Vagina (tissue), 2 donors: Measurements from ENCODE around the gene CLUH. TPM values are rescaled to one million over a fixed set of nuclear protein-coding genes. Genes with fewer than 3 reads are reported as not detected.
A peak's percentile ranks its signal among the peaks of the same experiment; 100 is the strongest.

ENCODE experiments used
- DNase-seq, 2 donors: peaks; one replicate each; pipeline ENCODE4 v3.0.0-alpha.2; 2017; ENCODE audit errors: extremely low spot score in 2 of 2
- H3K27ac ChIP-seq: fragments of 200-600 bp; sonication (generic); one replicate; pipeline ENCODE4 v1.5.1; 2019
- H3K27me3 ChIP-seq: fragments of 200-600 bp; sonication (generic); one replicate; pipeline ENCODE4 v1.5.1; 2019
- H3K36me3 ChIP-seq, 2 donors: fragments of 200-600 bp; sonication (generic); one replicate each; pipeline ENCODE4 v1.5.1; 2017 to 2019
- H3K4me1 ChIP-seq: fragments of 200-600 bp; sonication (generic); one replicate; pipeline ENCODE4 v1.5.1; 2019
- H3K4me3 ChIP-seq, 2 donors: fragments of 200-600 bp; sonication (generic); 1 replicate in 1 of 2; 2 replicates in 1 of 2; pipeline ENCODE4 v1.5.1; 2016 to 2019
- H3K9me3 ChIP-seq: fragments of 200-600 bp; sonication (generic); one replicate; pipeline ENCODE4 v1.5.1; 2019
- POLR2A ChIP-seq, 2 donors: fragments of 450-650 bp; IDR thresholded peaks; one replicate each; pipeline ENCODE4 v1.6.1; 2017; ENCODE audit warnings: antibody characterized with exemption in 2 of 2, mild to moderate bottlenecking in 2 of 2, moderate library complexity in 2 of 2
- POLR2AphosphoS5 ChIP-seq, 2 donors: sonication (generic); formaldehyde crosslinking; IDR thresholded peaks; one replicate each; pipeline ENCODE4 v1.9.0; 2017; ENCODE audit warnings: antibody characterized with exemption in 2 of 2, mild to moderate bottlenecking in 2 of 2, low read depth in 1 of 2; ENCODE audit not compliant: insufficient read depth in 1 of 2
- intact Hi-C: fragments of 100-400 bp; cut with DNase I; formaldehyde crosslinking; loops from one replicate; pipeline ENCODE4 v1.15.1; 2023
- total RNA-seq: library from RNA; depleted of rRNA; stranded (reverse); fragments of >200 nt; gene quantifications from one replicate; pipeline ENCODE4 v1.2.3, GENCODE V29; 2016
- TF ChIP-seq, protein P1 (sequence below), 3 experiments: fragments of 450-650 bp in 2 of 3; fragments of 200-600 bp in 1 of 3; sonication (generic) in 1 of 3; IDR thresholded peaks; one replicate each; pipeline ENCODE4 v1.5.1; 2017 to 2019; ENCODE audit warnings: antibody characterized with exemption in 3 of 3, mild to moderate bottlenecking in 2 of 3, moderate library complexity in 2 of 3

CLUH gene
- total RNA-seq, 1 donor from 2014 or later = 52.3 TPM

DNA sequence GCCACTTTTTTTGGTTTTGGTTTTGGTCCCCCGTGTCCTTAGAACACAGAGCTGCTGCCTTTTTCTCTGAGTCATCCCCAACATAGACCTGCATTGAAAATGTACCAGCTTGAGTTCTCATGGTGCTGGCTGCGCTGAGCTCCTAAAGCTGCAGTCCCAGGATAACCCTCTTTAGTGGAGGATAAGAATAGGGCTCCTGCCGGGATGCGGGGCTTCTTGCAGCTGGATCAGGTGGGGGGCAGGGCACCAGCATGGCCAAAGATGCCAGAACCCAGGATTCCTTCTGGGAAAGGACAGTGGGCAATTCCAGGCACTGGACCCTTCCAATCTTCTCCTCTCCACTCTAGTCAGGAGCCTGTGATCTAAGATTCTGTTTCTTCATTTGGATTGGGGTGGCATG, 8.3 kb upstream of the CLUH start:
- no peak for DNase-seq
- intact Hi-C loops = no loop called here
- Histone ChIP-seq H3K27ac (no peak overlapping the region), H3K27me3 (no peaks in the 10 kb centered on the region), H3K9me3 (no peaks in the 10 kb centered on the region), H3K4me3 (no peak overlapping the region), H3K36me3 (no peaks in the 10 kb centered on the region), H3K4me1 (peaks cover 2% of the 10 kb centered on the region)
- TF ChIP-seq, protein P1, sequence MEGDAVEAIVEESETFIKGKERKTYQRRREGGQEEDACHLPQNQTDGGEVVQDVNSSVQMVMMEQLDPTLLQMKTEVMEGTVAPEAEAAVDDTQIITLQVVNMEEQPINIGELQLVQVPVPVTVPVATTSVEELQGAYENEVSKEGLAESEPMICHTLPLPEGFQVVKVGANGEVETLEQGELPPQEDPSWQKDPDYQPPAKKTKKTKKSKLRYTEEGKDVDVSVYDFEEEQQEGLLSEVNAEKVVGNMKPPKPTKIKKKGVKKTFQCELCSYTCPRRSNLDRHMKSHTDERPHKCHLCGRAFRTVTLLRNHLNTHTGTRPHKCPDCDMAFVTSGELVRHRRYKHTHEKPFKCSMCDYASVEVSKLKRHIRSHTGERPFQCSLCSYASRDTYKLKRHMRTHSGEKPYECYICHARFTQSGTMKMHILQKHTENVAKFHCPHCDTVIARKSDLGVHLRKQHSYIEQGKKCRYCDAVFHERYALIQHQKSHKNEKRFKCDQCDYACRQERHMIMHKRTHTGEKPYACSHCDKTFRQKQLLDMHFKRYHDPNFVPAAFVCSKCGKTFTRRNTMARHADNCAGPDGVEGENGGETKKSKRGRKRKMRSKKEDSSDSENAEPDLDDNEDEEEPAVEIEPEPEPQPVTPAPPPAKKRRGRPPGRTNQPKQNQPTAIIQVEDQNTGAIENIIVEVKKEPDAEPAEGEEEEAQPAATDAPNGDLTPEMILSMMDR (IDR thresholded peaks at IDR 0.05) = no peak
- TF ChIP-seq POLR2A (IDR thresholded peaks at IDR 0.05) = no peak
- TF ChIP-seq POLR2AphosphoS5 (IDR thresholded peaks at IDR 0.05; ENCODE audit: insufficient read depth in 1 of 2, low read depth in 1 of 2) = no peak

DNA sequence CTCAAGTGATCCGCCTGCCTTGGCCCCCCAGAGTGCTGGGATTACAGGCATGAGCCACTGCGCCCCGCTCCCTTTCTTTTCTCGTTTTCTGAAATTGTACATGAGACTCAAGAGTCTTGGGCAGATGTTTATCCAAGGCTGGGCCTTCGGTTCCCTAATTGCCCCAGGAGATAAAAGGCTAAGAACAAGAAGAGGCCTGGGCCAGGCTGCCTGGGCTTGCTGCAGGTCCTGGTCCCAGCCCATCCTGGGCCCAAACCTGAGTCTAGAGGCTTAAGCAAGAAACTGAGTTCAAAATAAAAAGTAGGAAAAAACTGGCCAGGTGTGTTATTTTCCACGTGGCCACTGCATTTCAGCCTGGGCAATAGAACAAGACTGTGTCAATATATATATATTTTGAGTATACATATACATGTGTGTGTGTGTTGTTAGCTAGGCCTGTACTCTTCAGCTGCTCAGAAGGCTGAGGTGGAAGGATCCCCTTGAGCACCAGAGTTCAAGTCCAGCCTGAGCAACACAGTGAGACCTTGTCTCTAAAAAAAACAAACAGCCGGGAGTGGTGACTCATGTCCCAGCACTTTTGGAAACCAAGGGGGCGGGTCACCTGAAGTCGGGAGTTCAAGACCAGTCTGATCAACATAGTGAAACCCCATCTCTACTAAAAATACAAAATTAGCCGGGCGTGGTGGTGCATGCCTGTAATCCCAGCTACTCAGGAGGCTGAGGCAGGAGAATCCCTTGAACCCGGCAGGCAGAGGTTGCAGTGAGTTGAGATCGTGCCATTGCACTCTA, 6.8 kb upstream of the CLUH start:
- Histone ChIP-seq H3K36me3 (no peaks in the 10 kb centered on the region), H3K27me3 (no peaks in the 10 kb centered on the region), H3K9me3 (no peaks in the 10 kb centered on the region), H3K4me1 (no peaks in the 10 kb centered on the region), H3K27ac (no peak overlapping the region), H3K4me3 (no peak overlapping the region)
- intact Hi-C loops = no loop called here
- DNase-seq = no peak
- TF ChIP-seq POLR2A (IDR thresholded peaks at IDR 0.05) (no peak), POLR2AphosphoS5 (IDR thresholded peaks at IDR 0.05; ENCODE audit: insufficient read depth in 1 of 2, low read depth in 1 of 2) (no peak)
- TF ChIP-seq, protein P1 (IDR thresholded peaks at IDR 0.05) = no peak

DNA sequence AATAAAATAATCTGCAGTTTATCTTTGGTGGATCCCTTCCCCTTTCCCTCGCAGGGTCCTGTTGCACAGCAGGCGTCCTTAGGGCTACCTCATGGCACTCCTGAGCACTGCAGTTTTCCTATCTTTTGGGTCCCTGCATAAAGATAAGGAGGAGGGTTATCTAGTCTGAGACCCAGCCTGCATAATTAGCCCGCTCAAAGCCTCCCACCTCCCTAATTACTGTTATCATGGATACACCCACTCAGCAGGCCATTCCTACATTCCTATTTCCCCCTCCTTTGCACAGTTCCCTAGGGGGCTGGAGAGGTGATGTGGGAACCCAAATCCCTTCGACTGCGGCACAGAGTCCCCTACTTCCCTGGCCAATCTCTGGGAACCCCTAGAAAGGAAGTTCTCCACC, 5.1 kb upstream of the CLUH start:
- H3K36me3 ChIP-seq = no peaks in the 10 kb centered on the region
- no peaks in the 10 kb centered on the region for H3K9me3 ChIP-seq
- no peak for TF ChIP-seq POLR2A (IDR thresholded peaks at IDR 0.05)
- no peak for TF ChIP-seq POLR2AphosphoS5 (IDR thresholded peaks at IDR 0.05; ENCODE audit: insufficient read depth in 1 of 2, low read depth in 1 of 2)
- TF ChIP-seq, protein P1 (IDR thresholded peaks at IDR 0.05) = no peak
- intact Hi-C loops = no loop called here
- H3K27ac ChIP-seq = no peak overlapping the region
- no peak overlapping the region for H3K4me3 ChIP-seq
- no peaks in the 10 kb centered on the region for H3K27me3 ChIP-seq
- no peak for DNase-seq
- peaks cover 14% of the 10 kb centered on the region for H3K4me1 ChIP-seq

DNA sequence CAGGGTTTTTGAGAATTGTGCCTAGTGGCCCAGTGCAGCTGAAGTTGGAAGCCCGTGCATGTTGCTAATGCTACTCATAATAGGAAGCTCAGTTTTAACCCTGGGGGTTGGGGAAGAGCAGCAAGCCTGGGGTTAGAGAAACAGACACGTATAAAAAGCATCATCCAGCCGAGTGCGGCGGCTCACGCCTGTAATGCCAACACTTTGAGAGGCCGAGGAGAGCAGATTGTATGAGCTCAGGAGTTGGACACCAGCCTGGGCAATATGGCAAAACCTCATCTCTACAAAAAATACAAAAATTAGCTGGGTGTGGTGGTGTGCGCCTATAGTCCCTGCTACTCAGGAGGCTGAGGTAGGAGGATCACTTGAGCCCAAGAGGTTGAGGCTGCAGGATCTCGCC, 2.3 kb upstream of the CLUH start:
- no peaks in the 10 kb centered on the region for H3K36me3 ChIP-seq
- no peaks in the 10 kb centered on the region for H3K9me3 ChIP-seq
- H3K4me3 ChIP-seq = no peak overlapping the region
- TF ChIP-seq, protein P1 (IDR thresholded peaks at IDR 0.05) = no peak
- TF ChIP-seq POLR2A (IDR thresholded peaks at IDR 0.05) = no peak
- H3K4me1 ChIP-seq = peaks cover 36% of the 10 kb centered on the region
- intact Hi-C loops = no loop called here
- H3K27ac ChIP-seq = no peak overlapping the region
- H3K27me3 ChIP-seq = no peaks in the 10 kb centered on the region
- DNase-seq = no peak

DNA sequence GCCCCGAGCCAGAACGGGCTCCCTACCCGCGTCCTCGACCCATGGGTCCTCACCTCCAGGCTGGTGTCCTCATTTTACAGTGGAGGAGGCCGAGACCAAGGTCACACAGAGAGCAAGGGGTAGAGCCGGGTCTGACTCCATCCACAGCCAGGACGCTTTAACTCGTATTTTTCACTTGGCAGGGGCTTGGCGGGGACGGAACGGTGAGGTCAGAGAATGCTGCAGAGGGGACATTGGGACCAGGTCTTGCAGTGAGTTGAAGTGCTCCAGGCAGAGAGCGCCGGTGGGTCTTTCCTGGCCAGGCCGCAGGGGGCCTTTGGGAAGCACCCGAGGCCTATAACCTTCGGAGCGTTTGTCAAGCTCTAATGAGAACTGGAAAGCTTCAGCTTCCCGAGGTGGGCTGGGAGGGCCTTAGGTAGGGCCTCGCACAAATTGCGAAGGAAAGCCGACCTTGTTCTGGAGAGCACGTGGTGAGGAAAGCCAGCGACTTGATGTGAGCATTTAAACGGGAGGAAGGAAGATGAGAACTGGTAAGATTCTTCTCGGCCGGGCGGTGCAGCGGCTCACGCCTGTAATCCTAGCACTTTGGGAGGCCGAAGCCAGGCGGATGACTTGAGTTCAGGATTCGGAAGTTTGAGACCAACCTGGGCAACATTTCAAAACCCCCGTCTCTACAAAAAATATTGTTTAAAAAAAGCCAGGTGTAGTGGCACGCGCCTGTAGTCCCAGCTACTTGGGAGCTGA, 908 bp upstream of the CLUH start:
- intact Hi-C loops = no loop called here
- H3K27me3 ChIP-seq = no peaks in the 10 kb centered on the region
- peak overlapping the region; percentile 80 for H3K27ac ChIP-seq
- H3K9me3 ChIP-seq = no peaks in the 10 kb centered on the region
- no peak for TF ChIP-seq POLR2AphosphoS5 (IDR thresholded peaks at IDR 0.05; ENCODE audit: insufficient read depth in 1 of 2, low read depth in 1 of 2)
- no peak for DNase-seq
- peak overlapping the region; percentile 77 to 93 for H3K4me3 ChIP-seq
- no peaks in the 10 kb centered on the region for H3K36me3 ChIP-seq
- peaks cover 50% of the 10 kb centered on the region for H3K4me1 ChIP-seq
